HepG2 (cell line): ENCODE data around the gene GCNT2. TPM values are rescaled to one million over a fixed set of nuclear protein-coding genes. Genes with fewer than 3 reads are reported as not detected.

ENCODE experiments used
- ATAC-seq: fragments of 200-7000 bp; cut with Tn5 transposase; 3 replicates; pipeline ENCODE4 v1.9.1; 2020; ENCODE audit warnings: mild to moderate bottlenecking, moderate library complexity
- BruUV-seq: library from RNA; stranded (reverse); fragments of 400-500 nt; replicated peaks from 2 replicates; lab custom pipeline; 2021; lab: Mats Ljungman, UMichigan
- CTCF ChIA-PET: fragments of 300-600 bp; formaldehyde crosslinking; extraction: SDS; loops from one replicate; lab custom pipeline; 2021; ENCODE audit warnings: low total read pairs, inconsistent platforms, low intra/inter-chr PET ratio; lab: Yijun Ruan, JAX
- POLR2A ChIA-PET: fragments of 350-600 bp; sonication (Branson Sonifier 250); formaldehyde crosslinking; loops from one replicate; lab custom pipeline; 2020; ENCODE audit warnings: antibody characterized with exemption, inconsistent platforms; lab: Yijun Ruan, JAX
- DNase-seq: peaks from one replicate; pipeline ENCODE4 v3.0.0-alpha.2; 2015; ENCODE audit warnings: low spot score
- FAIRE-seq: peaks from 3 replicates; lab custom pipeline; 2011; peaks lifted over from hg19 to GRCh38; lab: Jason Lieb, UNC
- H2AFZ ChIP-seq: one replicate; pipeline ENCODE4 v1.6.1; 2011; ENCODE audit warnings: low read length, inconsistent platforms
- H3K27ac ChIP-seq: fragments of 300-600 bp; 3 replicates; pipeline ENCODE4 v1.8.0; 2011; ENCODE audit warnings: mixed run types, mild to moderate bottlenecking, mixed read lengths, low read length, inconsistent platforms; ENCODE audit not compliant: insufficient read depth; ENCODE audit errors: extremely low read length
- H3K27me3 ChIP-seq, 2 experiments: fragments of 200-600 bp in 1 of 2; 2 replicates in 1 of 2; 3 replicates in 1 of 2; pipeline versions ENCODE4 v1.6.0 to v1.8.0; 2011; ENCODE audit warnings: low read length in 2 of 2, mild to moderate bottlenecking in 2 of 2, moderate library complexity in 2 of 2, inconsistent platforms in 1 of 2; ENCODE audit not compliant: insufficient read depth in 2 of 2, control insufficient read depth in 1 of 2
- H3K36me3 ChIP-seq, 2 experiments: fragments of 200-600 bp in 1 of 2; replicated peaks in 1 of 2; 2 replicates in 1 of 2; 3 replicates in 1 of 2; pipeline versions ENCODE4 v1.5.1 to v1.8.0; 2011; ENCODE audit warnings: low read length in 2 of 2, inconsistent platforms in 1 of 2; ENCODE audit not compliant: insufficient read depth in 2 of 2, control insufficient read depth in 1 of 2
- H3K4me1 ChIP-seq: 2 replicates; pipeline ENCODE4 v1.5.1; 2012; ENCODE audit warnings: low read length, inconsistent platforms; ENCODE audit not compliant: insufficient read depth
- H3K4me2 ChIP-seq: 2 replicates; pipeline ENCODE4 v1.6.0; 2011; ENCODE audit warnings: low read depth, low read length, inconsistent platforms
- H3K4me3 ChIP-seq, 3 experiments: fragments of 200-600 bp in 1 of 3; sonication (generic), shearing (Covaris generic) in 1 of 3; replicated peaks in 1 of 3; 2 replicates each; pipeline ENCODE4 v1.5.1; 2011 to 2016; ENCODE audit warnings: low read length in 3 of 3, inconsistent platforms in 2 of 3, low read depth in 2 of 3, mild to moderate bottlenecking in 2 of 3, control low read depth in 1 of 3, mixed read lengths in 1 of 3; ENCODE audit not compliant: insufficient read depth in 1 of 3
- H3K79me2 ChIP-seq: one replicate; pipeline ENCODE4 v1.6.1; 2011; ENCODE audit warnings: low read length, inconsistent platforms; ENCODE audit not compliant: insufficient read depth
- H3K9ac ChIP-seq: 2 replicates; pipeline ENCODE4 v1.6.0; 2011; ENCODE audit warnings: mild to moderate bottlenecking, low read depth, low read length, inconsistent platforms; ENCODE audit not compliant: insufficient read depth
- H3K9me3 ChIP-seq: 2 replicates; pipeline ENCODE4 v1.5.1; 2012; ENCODE audit warnings: mild to moderate bottlenecking, low read length
- H4K20me1 ChIP-seq: 2 replicates; pipeline ENCODE4 v1.6.0; 2011; ENCODE audit warnings: inconsistent platforms, mild to moderate bottlenecking, low read length, moderate library complexity; ENCODE audit not compliant: insufficient read depth
- KAT8 ChIP-seq: IDR thresholded peaks from 2 replicates; pipeline ENCODE4 v1.6.1; 2016; ENCODE audit warnings: missing genetic modification reagents, missing compliant biosample characterization
- PITX1 ChIP-seq: sonication (generic); formaldehyde crosslinking; IDR thresholded peaks from 2 replicates; pipeline ENCODE4 v1.5.1; 2020; ENCODE audit warnings: mild to moderate bottlenecking, missing genetic modification reagents
- POLR2G ChIP-seq: fragments of 200-400 bp; formaldehyde crosslinking; IDR thresholded peaks from 2 replicates; pipeline ENCODE4 v1.6.1; 2018; ENCODE audit warnings: mild to moderate bottlenecking, low read depth, low read length, moderate library complexity
- SMARCC2 ChIP-seq: fragments of 450-650 bp; IDR thresholded peaks from 2 replicates; pipeline ENCODE4 v1.6.1; 2017; ENCODE audit warnings: antibody characterized with exemption, mild to moderate bottlenecking
- THAP8 ChIP-seq: sonication (generic); formaldehyde crosslinking; IDR thresholded peaks from 2 replicates; pipeline ENCODE4 v1.5.1; 2020; ENCODE audit warnings: missing genetic modification reagents, mild to moderate bottlenecking, borderline replicate concordance
- ZBTB40 ChIP-seq, 2 experiments: fragments of 450-650 bp in 1 of 2; sonication (generic) in 1 of 2; formaldehyde crosslinking in 1 of 2; IDR thresholded peaks; 2 replicates each; pipeline versions ENCODE4 v1.6.1 to v1.8.0; 2016 to 2022; ENCODE audit warnings: antibody characterized with exemption in 1 of 2, mild to moderate bottlenecking in 1 of 2, missing genetic modification reagents in 1 of 2
- ZFYVE20 ChIP-seq: sonication (generic); formaldehyde crosslinking; IDR thresholded peaks from 2 replicates; pipeline ENCODE4 v1.8.0; 2023; ENCODE audit warnings: low read depth, mild to moderate bottlenecking, moderate library complexity, missing genetic modification reagents, borderline replicate concordance
- WGBS: methylation state at CpG from one replicate; pipeline ENCODE4 v1.1.6; 2017; ENCODE audit warnings: low lambda C conversion rate; 5-methylcytosine and 5-hydroxymethylcytosine counted together
- in situ Hi-C: cut with HindIII; loops from 2 replicates; pipeline ENCODE4 v1.10.0; 2017; ENCODE audit warnings: low pct_unique_long_range_greater_than_20kb; ENCODE audit not compliant: extremely low pct_ligation_motif_present
- intact Hi-C: fragments of 100-400 bp; cut with micrococcal nuclease; formaldehyde crosslinking; loops from one replicate; pipeline ENCODE4 v1.10.0; 2022; ENCODE audit not compliant: unreplicated experiment
- polyA plus RNA-seq, 8 experiments: library from polyadenylated mRNA; depleted of rRNA in 3 of 8; stranded (reverse) in 7 of 8; unstranded in 1 of 8; fragments of >200 nt; fragmentation: Illumina TruSeq in 4 of 8; extraction: Trizol in 4 of 8; gene quantifications; 2 replicates each; pipeline versions ENCODE4 v1.2.1 to v1.2.3, GENCODE V29; 2011 to 2016; ENCODE audit warnings: low read depth in 4 of 8, missing spikeins in 1 of 8, mixed read lengths in 1 of 8; ENCODE audit not compliant: insufficient read depth in 1 of 8
- total RNA-seq, 5 experiments: library from RNA; depleted of rRNA; stranded (reverse); fragments of >200 nt; fragmentation: Illumina TruSeq; extraction: Trizol; gene quantifications; 2 replicates each; pipeline ENCODE4 v1.2.3, GENCODE V29; 2016; ENCODE audit warnings: low read depth in 1 of 5
- TF ChIP-seq, protein P1 (sequence below): sonication (generic); formaldehyde crosslinking; conservative IDR thresholded peaks from 2 replicates; pipeline ENCODE4 v1.8.0; 2022; ENCODE audit warnings: missing genetic modification reagents

The GCNT2 gene
- total and polyA plus RNA-seq, 2 of the 13 experiments (the other 11 are each of a cell fraction or from before 2014, with no cell fraction given), result 11.8 to 31.9 TPM

GRCh38 chr6:10564975-10565673, 44.0 kb downstream of the GCNT2 start:
- no peak for ATAC-seq
- CTCF ChIA-PET, result no interaction called here

More at GRCh38 chr6:10564975-10565673, 44.0 kb downstream of the GCNT2 start:
- H3K4me3 ChIP-seq, result no peak overlapping the region
- TF ChIP-seq ZBTB40 (IDR thresholded peaks at IDR 0.05), result no peak
- no peak for TF ChIP-seq ZBTB40 (CRISPR knock-in tag; IDR thresholded peaks at IDR 0.05)
- TF ChIP-seq SMARCC2, result no peak
- no peak for TF ChIP-seq POLR2G
- TF ChIP-seq, protein P1, sequence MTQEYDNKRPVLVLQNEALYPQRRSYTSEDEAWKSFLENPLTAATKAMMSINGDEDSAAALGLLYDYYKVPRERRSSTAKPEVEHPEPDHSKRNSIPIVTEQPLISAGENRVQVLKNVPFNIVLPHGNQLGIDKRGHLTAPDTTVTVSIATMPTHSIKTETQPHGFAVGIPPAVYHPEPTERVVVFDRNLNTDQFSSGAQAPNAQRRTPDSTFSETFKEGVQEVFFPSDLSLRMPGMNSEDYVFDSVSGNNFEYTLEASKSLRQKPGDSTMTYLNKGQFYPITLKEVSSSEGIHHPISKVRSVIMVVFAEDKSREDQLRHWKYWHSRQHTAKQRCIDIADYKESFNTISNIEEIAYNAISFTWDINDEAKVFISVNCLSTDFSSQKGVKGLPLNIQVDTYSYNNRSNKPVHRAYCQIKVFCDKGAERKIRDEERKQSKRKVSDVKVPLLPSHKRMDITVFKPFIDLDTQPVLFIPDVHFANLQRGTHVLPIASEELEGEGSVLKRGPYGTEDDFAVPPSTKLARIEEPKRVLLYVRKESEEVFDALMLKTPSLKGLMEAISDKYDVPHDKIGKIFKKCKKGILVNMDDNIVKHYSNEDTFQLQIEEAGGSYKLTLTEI (CRISPR knock-in tag), result no peak
- no peak for TF ChIP-seq KAT8 (CRISPR knock-in tag)
- TF ChIP-seq THAP8, result no peak
- no peak for TF ChIP-seq ZFYVE20
- no peak for TF ChIP-seq PITX1 (CRISPR knock-in tag)
- POLR2A ChIA-PET, result no interaction called here
- H3K4me2 ChIP-seq, result no peak overlapping the region
- in situ Hi-C loops, result no loop called here
- DNase-seq (no peak), FAIRE-seq (no peak)
- H3K27ac ChIP-seq, result no peak overlapping the region
- no peak overlapping the region for H2AFZ ChIP-seq
- WGBS, result 95% methylated on average over 13 of the region's 13 CpGs
- no peak overlapping the region for H3K9ac ChIP-seq
- H3K4me1 ChIP-seq, result peaks cover 19% of the 10 kb centered on the region
- no peaks in the 10 kb centered on the region for H3K9me3 ChIP-seq
- intact Hi-C loops, result loop anchor here (5.0 kb wide), 1 partner anchor 33 kb away; no protein-coding TSS in a partner anchor
- H4K20me1 ChIP-seq, result no peaks in the 10 kb centered on the region
- no peaks in the 10 kb centered on the region for H3K27me3 ChIP-seq
- BruUV-seq, result no TSS peak
- H3K36me3 ChIP-seq, result peaks cover 0 to 1% of the 10 kb centered on the region in 2 experiments; a peak in 1 of 5 replicates
- H3K79me2 ChIP-seq, result no peaks in the 10 kb centered on the region
